ENCODE results near the gene ATP8A2.

DNA sequence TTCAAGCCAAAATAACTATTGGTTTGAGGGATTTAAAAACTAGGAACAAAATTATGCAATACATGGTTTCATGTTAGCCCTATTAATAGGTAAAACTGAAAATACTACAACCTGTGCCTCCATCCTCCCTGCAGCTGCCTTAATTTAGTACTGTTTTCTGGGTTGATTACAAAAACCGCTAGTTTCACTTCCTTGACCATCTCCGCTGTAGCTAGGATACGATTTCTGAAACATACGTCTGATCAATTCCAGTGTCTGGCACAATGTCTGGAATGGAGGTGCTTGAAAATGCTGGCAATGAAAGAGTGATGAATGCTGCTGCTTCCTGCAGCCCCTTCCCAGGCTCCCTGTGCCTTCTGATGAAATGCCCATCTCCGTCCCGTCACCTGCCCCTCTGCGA lies 406.6 kb downstream of the ATP8A2 start:
- TF ChIP-seq, protein P1, sequence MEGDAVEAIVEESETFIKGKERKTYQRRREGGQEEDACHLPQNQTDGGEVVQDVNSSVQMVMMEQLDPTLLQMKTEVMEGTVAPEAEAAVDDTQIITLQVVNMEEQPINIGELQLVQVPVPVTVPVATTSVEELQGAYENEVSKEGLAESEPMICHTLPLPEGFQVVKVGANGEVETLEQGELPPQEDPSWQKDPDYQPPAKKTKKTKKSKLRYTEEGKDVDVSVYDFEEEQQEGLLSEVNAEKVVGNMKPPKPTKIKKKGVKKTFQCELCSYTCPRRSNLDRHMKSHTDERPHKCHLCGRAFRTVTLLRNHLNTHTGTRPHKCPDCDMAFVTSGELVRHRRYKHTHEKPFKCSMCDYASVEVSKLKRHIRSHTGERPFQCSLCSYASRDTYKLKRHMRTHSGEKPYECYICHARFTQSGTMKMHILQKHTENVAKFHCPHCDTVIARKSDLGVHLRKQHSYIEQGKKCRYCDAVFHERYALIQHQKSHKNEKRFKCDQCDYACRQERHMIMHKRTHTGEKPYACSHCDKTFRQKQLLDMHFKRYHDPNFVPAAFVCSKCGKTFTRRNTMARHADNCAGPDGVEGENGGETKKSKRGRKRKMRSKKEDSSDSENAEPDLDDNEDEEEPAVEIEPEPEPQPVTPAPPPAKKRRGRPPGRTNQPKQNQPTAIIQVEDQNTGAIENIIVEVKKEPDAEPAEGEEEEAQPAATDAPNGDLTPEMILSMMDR (IDR thresholded peaks at IDR 0.05), result no peak
- no peak for TF ChIP-seq ZFX (IDR thresholded peaks at IDR 0.05; ENCODE audit: borderline replicate concordance)

All from 22Rv1 (cell line).